Prostate gland (tissue), 2 donors: ENCODE measurements around the gene CD81.

Source experiments
- CTCF ChIP-seq, 4 experiments: fragments of 200-600 bp in 2 of 4; fragments of 450-650 bp in 2 of 4; sonication (generic) in 2 of 4; IDR thresholded peaks; 1 replicate in 3 of 4; 2 replicates in 1 of 4; pipeline ENCODE4 v1.5.1; 2016 to 2019; ENCODE audit warnings: antibody characterized with exemption in 4 of 4, mild to moderate bottlenecking in 2 of 4, moderate library complexity in 2 of 4
- POLR2A ChIP-seq: fragments of 450-650 bp; IDR thresholded peaks from one replicate; pipeline ENCODE4 v1.6.1; 2016; ENCODE audit warnings: antibody characterized with exemption, mild to moderate bottlenecking
- POLR2AphosphoS5 ChIP-seq: sonication (generic); formaldehyde crosslinking; IDR thresholded peaks from one replicate; pipeline ENCODE4 v1.6.1; 2017; ENCODE audit warnings: antibody characterized with exemption

DNA sequence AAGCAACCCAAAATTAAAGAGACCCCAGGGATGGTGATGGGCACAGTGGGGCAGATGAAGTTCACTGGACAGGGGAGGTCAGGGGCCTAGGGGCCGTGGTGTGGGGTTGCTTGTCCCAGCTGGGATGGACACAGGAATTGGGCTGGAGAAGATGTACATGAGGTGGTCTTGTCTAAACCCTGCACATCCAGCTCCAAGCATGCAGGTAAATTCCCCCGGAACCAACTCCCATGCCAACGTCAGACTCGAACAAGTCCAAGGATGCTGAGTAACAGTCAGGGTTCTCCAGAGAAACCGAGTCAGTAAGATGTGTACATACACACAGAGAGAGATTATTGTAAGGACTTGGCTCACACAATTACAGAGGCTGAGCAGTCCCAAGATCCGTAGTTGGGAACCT is 46.4 kb upstream of the CD81 start:
- no peak for TF ChIP-seq CTCF (IDR thresholded peaks at IDR 0.05)
- no peak for TF ChIP-seq POLR2AphosphoS5
- no peak for TF ChIP-seq POLR2A
